Sciatic nerve (tissue), 2 donors: ENCODE data around the gene ARX. TPM values are rescaled to one million over a fixed set of nuclear protein-coding genes. Genes with fewer than 3 reads are reported as not detected.

Experiments
- ATAC-seq: fragments of 200-7000 bp; cut with Tn5 transposase; one replicate; pipeline ENCODE4 v1.9.1; 2020; ENCODE audit warnings: mild to moderate bottlenecking, moderate library complexity
- DNase-seq: peaks from one replicate; pipeline ENCODE4 v3.0.0-alpha.2; 2020; ENCODE audit warnings: low spot score
- intact Hi-C: fragments of 100-400 bp; cut with DNase I; formaldehyde crosslinking; loops from one replicate; pipeline ENCODE4 v1.14.2; 2022
- total RNA-seq: library from RNA; stranded (reverse); fragmentation: NEBNext Ultra II Directional; extraction: Animal tissue kit (Norgen Biotek cat#: 25700); gene quantifications from one replicate; pipeline ENCODE4 v1.2.1, GENCODE V29; 2021
- donor health status: DM: no; HTN: no; CAD: no.
- donor health status: DM: no; HTN: no; CAD: no.

The ARX gene
- total RNA-seq, 1 donor from 2014 or later: not detected

GRCh38 chrX:24955372-24955930, 60.3 kb downstream of the ARX start:
- ATAC-seq (no peak), DNase-seq (no peak)
- intact Hi-C loops: no loop called here

GRCh38 chrX:24954732-24955131, 61.0 kb downstream of the ARX start:
- no peak for DNase-seq
- ATAC-seq: no peak
- intact Hi-C loops: no loop called here
